ENCODE results near the gene JAM3.
"Not testable (repeated sequence)": the region's sequence is repeated elsewhere in the genome, so short reads cannot be mapped to it uniquely, and the experiment has no call there.

JAM3 gene

DNA sequence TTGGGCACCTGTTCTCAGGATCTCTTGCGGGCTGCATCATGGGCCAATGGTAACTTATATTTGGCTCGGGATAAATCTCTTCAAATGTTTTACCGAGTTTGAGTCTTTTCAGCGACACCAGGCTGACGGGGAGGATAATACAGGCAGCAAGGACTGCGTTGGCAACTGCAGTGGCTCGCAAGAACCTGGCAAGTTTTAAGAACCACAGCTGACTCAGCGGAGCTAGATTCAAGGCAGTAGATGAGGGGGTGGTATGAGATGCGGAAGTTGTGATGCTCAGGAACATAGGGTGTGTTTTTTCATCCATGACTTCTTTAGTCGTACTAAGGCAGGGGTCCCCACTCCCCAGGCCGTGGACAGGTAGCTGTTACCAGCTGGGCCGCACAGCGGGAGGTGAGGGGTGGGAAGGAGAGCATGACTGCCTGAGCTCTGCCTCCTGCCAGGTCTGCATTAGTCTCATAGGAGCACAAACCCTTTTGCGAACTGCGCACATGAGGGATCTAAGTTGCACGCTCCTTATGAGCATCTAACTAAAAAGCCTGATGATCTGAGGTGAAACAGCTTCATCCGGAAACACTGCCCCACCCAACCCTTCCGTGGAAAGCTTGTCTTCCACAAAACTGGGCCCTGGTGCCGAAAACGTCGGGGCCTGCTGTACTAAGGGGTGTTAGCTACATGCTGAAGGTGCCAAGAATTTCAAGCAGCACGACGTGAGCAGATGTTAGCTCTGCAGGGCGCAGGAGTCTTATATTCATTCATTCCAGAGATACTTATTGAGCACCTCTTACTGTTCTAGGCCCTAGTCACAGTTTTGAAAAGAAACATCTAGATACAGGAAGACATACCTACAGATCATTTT is 6.4 kb upstream of the JAM3 start:
- DNase-seq (ENCODE audit: low spot score) = no peak

DNA sequence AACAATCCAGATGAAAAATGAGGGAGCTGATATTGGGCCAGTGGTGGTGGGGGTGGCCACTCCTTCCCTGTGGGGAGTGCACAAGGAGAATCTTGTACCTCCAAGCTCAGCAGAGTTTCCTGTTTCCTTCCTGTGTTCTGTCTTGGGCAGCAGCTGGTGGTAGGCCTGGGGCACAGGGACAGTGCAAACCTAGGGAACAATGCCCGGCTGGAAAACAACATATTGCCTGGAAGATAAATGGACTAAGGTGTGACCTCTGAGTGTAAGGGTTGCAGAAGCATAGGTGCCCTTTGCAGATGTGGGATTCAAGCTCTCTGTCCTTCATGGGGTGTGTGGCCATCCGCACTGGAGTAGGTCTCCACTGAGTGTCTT is 5.8 kb upstream of the JAM3 start:
- no peak for DNase-seq (ENCODE audit: low spot score)

DNA sequence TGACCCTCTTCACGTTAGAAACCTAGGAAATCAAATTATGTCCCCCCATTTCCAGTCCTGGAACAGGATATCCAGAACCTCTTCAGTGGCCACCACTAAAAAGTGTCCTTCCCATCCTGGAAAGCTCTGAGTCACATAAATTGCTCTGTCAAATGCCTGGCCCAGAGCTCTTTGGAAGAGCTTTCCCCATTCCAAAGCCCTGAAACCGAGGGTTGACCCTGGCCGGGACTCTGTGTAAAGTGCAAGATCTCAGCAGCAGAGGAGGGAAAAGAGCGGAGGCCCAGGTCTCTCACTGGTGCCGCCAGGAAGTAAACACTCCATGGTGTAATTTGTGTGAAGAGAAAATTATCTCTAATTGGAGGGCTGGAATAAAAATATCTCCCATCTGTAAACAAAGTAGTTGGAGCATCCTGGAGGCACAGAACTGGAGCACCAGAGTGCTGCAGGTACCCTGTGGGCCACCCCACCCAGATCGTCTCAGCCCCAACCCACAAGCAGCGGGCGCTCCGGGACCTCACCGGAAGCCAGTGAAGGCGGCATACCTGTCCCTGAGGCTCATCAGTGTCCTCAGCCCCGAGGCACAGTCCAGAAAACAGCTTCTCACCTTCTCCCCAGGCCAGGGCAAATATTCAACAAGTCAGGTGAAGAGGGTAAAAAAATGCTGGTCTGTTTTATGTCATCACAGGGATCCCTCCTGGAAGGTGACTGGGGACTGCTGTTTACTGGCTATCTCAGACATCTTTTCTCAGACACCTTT is 4.7 kb upstream of the JAM3 start:
- no peak for DNase-seq (ENCODE audit: low spot score)

DNA sequence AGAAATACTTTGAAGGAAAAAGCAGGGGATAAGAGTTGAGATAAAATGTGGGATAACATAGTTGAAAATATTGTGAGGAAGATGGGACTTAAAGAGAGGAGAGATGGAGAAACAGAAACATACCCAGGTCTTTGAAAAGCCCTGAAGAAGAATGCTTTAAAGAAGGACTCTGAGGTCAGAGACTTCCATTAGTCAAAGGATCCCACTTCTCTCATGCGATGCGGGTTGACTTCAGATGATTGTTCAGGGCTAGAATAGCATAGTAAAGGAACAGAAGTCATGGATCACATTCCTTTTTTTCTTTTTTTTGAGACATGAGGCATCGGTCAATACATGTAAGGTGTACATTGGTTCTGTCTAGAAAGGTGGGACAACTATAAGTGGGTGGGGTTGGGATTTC is 3.5 kb upstream of the JAM3 start:
- no peak for DNase-seq (ENCODE audit: low spot score)

DNA sequence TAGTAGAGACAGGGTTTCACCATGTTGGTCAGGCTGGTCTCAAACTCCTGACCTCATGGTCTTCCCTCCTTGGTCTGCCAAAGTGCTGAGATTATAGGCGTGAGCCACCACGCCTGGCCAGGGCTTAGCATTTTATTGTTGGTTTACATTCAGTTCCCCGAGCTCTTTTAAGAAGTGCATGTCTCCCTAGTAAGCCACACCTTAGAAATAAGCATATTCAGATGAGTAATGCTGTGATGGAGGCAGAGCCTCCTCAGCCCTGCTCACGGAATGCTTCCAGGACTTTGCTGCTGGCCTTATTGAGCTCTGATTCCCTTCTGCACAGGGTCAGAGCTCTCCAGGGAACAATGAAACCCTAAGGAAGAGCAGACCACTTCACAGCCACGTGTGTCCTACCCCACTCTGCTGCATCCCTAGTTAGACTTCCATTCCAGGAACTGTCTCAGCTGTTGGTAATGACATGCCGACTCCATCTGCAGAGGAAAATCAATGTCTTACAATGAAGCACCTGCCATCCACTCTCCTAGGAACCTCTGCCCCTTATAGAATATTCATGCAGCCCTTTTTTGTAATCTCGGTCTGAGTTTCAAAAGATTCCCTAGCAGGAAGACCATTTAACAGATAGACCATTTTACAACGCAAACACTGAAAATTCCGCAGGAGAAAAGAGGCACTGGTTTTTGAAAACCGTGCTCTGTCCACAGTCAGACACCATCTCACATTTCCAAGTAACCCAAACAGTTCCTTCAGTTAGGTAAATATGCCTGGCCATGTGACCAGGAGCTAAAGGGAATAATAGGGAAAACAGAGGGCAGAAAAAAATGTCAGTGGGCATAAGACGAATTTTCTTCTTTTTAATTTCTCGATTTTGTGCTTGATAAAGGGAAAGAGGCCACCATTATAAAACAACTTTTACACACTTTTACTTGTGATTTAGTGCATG is 1.7 kb upstream of the JAM3 start:
- no peak for DNase-seq (ENCODE audit: low spot score)

DNA sequence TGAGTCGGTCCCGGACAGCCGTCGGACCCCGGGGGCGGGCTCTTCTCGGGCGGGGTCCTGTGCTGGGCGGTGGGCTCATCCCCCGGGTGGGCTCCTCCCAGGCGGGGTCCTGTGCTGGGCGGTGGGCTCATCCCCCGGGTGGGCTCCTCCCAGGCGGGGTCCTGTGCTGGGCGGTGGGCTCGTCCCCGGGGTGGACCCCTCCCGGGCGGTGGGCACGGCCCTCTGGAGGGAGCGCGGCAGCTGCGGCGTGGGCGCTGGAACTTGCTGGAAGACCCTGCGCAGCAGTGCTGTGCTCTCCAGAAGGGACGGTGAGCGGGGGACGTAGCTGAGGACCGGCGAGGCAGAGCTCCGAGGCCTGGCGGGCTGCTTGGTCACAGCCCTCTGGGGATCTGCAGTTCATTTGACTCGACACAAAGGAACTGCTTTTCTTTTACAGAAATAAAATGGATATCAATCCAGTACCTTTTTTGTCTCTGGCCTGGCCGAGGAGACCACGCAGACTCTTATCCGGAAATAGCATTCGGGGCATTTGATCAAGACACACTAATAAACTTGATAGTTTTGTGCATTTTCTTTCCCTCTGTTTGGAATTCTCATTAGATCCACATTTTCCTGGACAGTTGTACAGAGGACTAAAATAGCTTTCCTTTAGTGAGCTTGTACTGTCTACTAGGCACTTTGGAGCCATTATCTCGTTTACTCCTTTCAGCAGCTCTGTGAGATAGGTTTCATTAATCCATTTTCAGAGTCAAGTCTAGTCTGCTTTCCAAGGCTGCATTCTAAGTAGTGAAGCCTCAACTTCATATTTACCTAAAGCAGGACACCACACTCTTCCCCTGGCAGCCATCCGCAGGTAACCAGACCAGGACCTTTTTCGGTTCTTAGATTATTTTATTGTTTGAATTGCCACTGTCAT is 812 bp downstream of the JAM3 start:
- DNase-seq (ENCODE audit: low spot score) = no peak

DNA sequence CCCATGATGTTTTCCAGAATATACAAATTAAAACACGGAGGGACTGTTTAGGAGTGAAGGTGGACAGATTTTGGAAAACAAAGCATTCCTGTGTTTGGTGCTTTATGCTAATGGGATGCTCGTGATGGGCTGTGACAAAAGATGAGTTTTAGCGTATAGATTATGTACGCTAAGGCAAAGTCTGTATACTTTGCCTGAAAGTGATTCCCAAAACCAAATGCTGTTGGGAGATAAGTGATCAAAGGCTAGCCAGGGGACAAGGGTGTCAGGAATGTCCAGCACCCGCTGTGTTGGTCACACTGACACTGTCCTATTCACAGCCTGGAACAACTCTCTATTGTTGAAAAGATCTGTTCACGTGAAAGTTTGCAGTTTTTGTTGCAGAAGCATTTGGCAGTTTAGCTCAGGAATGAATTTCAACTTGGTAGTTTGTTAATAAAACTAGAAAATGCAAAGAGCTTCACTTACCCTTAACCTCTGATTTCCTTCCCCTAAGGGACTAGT is 1.5 kb downstream of the JAM3 start:
- no peak for DNase-seq (ENCODE audit: low spot score)

DNA sequence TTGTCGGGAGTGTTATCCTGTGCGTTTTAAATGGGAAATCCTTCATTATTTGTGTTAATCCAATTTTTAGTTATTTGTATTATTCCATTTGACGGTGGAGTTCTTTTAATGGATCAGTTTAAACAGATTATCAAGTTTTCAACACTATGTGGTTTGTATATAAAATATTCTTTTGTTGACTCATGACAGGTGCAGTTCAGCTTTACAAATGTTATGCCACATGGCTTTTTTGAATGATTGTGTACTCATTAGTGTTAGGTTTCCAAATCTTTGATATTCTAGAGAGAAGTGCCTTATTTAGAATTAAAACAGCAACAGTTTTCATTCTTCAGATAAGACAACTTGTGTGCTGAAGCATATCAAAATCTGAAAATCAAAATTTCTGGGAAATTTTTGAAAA is 2.4 kb downstream of the JAM3 start:
- DNase-seq (ENCODE audit: low spot score) = no peak

DNA sequence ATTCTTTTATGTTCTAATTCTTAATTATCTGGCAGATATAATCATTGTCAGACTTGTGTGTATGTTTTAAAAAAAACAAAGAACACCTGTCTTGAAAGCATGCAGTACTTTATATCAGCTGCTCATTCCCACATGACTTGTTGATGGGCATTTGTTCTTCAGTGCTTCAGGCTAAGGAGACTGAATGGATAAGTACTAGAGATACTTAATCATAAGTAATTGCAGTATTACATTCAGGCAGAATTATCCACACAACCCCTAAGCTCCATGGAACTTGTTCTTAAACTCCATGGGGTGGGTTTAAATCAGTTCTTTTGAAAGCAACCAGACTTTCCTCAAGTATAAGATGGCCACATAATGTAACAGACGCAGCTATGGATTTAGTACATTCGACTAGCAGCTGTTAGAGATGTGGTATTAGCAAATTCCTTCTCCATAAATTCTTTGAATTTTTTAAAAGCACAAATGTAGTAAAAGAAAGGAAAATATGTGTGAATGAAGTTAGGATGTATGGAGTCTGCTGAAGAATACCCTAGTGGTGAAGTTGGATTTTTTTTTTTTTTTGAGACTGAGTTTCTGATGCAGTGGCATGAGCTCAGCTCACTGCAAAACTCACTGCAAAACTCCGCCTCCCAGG is 3.0 kb downstream of the JAM3 start:
- DNase-seq (ENCODE audit: low spot score) = no peak

DNA sequence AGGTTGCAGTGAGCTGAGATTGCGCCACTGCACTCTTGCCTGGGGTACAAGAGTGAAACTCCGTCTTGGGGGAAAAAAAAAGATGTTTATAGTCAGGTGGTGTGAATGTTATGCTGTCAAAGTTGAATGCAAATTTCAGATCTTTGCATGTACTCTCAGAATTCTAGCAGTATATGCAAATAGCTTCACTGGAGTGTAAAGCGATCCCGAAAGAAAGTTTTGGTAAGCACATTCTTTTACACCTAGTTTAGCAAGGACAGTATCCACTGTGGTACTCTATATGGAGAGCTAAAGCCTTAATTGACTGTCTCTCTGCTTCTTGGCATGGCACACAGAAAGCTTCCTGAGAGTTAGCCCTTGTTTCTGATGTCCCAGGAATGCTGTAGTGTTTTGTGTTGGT is 4.0 kb downstream of the JAM3 start:
- DNase-seq (ENCODE audit: low spot score) = no peak

DNA sequence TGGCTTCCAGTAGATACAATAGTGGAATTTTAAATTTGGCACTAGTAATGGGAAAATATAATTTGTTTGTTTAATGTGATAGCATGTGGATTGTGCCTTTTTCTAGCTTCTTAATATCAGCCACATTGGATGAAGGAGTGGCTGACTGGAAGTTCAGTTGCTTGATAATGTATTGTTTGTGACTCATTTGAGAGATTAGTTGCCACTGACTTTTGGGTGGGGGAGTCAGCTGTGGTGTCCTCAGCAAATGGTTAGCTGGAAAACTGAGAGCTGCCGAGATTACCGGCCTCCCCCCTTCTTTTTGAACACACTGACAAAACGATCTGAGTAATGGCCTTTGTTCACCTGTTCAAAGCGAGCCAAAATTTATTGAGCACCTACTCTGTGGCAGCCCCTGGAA is 5.5 kb downstream of the JAM3 start:
- no peak for DNase-seq (ENCODE audit: low spot score)

DNA sequence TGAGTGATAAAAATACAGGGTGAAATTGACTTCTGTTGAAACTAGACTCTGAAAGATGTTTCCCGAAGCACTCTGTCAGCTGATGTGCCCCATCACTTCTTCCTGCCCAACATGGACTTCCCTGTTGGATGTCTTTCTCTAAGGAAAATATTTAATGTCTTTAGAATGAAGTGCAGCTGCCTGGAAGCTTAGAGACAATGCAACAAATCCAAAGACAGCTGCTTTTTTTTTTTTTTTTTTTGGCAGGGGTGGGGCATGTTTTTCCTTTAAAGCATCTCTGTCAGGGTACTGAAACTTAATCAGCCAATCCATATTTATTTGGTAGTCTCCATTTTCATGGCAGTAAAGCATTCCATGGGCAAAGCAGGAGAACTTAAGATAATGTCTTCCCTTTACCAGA is 5.9 kb downstream of the JAM3 start:
- DNase-seq (ENCODE audit: low spot score) = no peak

DNA sequence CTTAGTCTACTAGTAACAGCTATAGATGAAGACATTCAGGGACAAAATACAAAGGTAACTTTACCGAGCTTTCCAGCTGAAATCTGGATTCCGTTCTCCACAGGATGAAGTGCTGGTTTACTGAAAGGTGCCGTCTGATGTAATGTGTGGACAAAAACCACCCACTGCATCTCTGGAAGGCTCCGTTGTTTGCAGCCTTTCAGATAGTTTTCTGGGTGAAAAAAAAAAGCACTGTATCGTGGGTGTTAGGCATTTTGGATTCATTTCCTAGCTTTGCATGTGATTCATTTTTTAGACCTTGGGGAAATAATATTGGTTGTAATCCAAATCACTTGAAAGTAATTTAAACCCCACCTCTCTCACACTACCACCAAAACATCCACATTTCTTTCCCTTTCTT is 10.4 kb downstream of the JAM3 start:
- DNase-seq (ENCODE audit: low spot score) = no peak

DNA sequence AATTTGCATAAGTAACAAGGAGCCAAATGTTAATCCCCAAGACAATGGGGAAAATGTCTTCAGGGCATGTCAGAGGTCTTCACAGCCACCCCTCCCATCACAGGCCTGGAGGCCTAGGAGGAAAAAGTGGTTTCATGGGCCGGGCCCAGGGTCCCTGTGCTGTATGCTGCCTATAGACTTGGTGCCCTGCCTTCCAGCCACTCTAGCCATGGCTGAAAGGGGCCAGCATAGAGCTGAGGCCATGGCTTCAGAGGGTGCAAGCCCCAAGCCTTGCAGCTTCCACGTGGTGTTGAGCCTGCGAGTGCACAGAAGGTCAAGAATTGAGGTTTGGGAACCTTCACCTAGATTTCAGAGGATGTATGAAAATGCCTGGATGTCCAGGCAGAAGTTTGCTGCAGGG is 12.4 kb downstream of the JAM3 start:
- not testable (repeated sequence) for DNase-seq (ENCODE audit: low spot score)

DNA sequence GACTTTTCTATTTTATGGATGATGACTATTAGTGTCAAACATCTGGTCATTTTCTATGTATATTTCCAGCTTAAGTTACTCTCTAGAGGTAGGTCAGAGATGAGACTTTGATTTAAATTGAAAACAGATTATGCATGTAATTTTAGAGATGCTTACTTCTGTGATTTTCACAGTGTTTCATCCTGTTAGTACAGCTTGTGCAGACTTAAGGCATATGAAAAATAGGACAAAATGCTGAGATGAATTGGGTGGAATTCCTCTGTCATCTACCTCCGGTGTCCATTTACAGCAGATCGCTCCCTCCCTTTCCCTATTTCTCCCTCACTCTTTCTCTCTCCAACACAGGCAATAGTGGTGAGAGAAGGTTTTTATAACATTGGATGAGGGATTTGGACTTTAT is 14.1 kb downstream of the JAM3 start:
- DNase-seq (ENCODE audit: low spot score) = no peak

DNA sequence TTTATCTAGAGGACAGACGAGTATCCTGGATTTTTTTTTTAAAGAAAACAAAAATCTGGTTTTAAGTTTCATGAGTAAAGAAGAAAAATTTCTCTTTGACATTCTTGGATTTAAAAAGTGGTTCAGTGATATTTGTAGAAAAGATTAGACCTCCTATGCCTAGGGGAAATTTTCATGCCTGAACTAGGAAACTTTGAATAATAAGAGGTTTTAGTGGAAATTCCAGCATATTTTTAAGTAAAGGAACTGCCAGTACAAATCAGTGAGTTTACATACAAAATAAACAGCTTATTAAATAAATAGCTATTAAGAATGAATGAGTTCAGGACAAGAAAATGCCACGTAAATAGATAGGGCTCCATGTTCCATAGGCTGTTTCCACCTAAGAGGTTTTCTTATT is 17.5 kb downstream of the JAM3 start:
- DNase-seq (ENCODE audit: low spot score) = no peak

DNA sequence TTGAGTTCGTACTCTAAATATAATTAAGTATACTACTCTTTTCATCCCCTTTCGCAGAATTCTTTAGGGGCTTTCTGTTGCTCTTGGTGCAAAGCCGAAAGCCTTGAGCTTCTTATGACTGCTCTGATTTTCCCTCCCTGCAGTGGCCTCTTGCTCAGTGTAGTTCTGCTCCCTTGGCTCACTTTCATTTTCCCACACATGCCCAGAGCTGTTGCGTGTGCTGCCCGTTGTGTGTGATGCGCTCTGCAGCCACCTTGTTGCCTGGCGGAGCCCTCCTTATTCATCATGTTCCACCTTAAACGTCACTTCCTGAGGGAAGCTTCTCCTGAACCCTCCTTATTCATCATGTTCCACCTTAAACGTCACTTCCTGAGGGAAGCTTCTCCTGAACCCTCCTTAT is 23.1 kb downstream of the JAM3 start:
- not testable (repeated sequence) for DNase-seq (ENCODE audit: low spot score)

DNA sequence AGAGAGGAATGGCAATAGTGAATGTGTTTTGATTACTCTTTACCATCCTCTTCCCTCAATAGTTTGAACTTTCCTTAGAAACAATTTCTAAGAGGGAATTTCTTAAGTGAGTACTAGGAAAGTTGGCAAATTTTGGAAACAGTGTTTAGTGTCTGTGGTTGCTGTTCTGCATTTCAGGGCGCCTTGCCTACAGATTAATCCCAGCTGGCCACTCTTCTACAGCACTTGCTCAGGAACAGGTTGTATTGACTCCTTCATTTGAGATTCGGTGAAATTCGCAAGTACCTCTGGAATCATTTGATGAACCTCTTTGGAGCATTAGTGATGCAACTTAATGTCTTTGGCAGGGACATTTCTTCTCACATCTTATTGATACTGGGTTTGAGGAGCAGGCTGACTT is 28.3 kb downstream of the JAM3 start:
- no peak for DNase-seq (ENCODE audit: low spot score)

DNA sequence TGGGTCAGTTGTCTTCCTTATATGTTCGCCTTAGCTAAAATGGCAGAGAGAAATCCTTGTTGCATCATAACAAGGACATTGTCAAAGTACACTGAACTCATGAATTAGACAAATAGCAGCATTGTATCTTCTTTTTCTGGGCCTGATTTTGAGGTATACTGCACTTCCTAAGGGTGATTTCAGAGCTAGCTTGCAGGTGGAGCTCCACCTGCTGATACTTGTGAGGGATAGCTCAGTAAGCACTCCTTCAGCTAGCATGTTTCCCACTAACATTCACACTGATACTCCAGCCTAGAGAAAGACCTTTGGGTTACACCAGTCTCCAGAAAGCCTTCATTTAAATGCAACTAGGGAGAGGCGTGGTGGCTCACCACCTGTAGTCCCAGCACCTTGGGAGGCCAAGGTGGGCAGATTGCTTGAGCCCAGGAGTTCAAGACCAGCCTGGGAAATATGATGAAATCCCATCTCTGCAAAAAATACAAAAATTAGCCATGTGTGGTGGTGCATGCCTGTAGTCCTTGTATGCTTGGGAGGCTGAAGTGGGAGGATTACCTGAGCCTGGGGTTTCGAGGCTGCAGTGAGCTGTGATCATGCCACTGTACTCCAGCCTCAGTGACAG is 29.8 kb downstream of the JAM3 start:
- no peak for DNase-seq (ENCODE audit: low spot score)

DNA sequence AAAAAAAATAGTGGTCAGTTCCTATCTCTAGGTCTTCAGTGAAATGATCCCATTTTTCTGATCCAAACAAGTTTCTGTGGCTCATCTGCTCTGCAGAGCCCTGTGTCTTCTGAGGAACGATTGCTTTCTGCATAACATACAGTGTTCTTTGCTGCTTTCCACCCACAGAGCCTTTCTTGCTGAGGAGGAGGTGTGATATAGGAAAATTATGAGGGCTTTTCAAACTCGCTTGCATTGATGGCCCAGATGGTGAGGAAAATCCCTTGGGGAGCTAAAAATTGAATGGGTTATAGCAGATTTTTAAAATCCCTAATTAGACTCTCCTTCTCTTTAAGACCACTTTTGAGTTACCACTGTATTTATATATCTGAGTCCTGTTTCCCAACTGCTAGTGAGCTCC is 31.3 kb downstream of the JAM3 start:
- DNase-seq (ENCODE audit: low spot score) = no peak

Measured in CD4-positive, alpha-beta T cell treated with Interleukin-15 for 4 hours (primary cell).